Measurements from ENCODE around the gene LYAR. TPM values are rescaled to one million over a fixed set of nuclear protein-coding genes. Genes with fewer than 3 reads are reported as not detected.

The LYAR gene
- total and polyA plus RNA-seq, 8 donors: 9.7 to 23.7 (median 21.5) TPM

DNA sequence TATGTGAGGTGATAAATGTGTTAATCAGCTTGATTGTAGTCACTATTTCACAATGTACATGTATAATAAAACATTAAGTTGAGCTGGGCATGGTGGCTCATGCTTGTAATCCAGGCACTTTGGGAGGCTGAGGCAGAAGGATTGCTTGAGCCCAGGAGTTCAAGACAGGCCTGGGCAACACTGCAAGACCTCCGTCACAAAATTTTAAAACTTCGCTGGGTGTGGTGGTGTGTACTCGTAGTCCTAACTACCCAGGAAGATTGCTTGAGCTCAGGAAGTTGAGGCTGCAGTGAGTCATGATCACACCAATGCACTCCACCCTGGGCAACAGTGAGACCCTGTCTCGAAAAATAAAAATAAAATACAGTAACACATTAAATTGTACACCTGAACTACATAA, 20.1 kb downstream of the LYAR start:
- DNase-seq: no peak
- Histone ChIP-seq H3K9me3 (no peaks in the 10 kb centered on the region), H3K4me1 (peaks cover 0 to 6% of the 10 kb centered on the region in 2 donors), H3K27ac (peak overlapping the region; percentile 36 to 80), H3K4me3 (no peak overlapping the region), H3K27me3 (no peaks in the 10 kb centered on the region), H3K36me3 (peaks cover 0 to 58% of the 10 kb centered on the region in 2 donors)
- intact Hi-C loops (cut with DNase I): no loop called here
- TF ChIP-seq, protein P1, sequence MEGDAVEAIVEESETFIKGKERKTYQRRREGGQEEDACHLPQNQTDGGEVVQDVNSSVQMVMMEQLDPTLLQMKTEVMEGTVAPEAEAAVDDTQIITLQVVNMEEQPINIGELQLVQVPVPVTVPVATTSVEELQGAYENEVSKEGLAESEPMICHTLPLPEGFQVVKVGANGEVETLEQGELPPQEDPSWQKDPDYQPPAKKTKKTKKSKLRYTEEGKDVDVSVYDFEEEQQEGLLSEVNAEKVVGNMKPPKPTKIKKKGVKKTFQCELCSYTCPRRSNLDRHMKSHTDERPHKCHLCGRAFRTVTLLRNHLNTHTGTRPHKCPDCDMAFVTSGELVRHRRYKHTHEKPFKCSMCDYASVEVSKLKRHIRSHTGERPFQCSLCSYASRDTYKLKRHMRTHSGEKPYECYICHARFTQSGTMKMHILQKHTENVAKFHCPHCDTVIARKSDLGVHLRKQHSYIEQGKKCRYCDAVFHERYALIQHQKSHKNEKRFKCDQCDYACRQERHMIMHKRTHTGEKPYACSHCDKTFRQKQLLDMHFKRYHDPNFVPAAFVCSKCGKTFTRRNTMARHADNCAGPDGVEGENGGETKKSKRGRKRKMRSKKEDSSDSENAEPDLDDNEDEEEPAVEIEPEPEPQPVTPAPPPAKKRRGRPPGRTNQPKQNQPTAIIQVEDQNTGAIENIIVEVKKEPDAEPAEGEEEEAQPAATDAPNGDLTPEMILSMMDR (IDR thresholded peaks at IDR 0.05): no peak
- peak; percentile 68 for ATAC-seq

DNA sequence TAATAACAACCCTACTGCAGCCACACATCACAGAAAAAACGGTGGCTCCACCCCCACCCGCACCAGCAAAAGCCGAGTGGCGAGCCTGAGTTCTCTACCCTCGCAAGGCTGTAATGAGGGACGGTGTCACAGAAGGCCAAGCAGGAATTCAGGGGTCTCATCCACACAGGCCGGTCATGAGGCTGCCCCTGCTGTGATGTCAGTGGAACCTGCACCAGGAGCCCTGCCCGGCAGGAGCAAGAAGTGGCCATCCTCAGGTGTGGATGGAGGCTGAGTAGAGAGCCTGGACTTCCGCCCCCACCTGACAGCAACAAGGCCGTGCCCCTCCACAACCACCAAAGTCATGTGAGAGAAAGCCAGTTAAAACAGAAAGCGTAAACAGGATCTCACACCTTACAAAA, 20.6 kb downstream of the LYAR start:
- TF ChIP-seq, protein P1 (IDR thresholded peaks at IDR 0.05): no peak
- Histone ChIP-seq H3K4me1 (peaks cover 0 to 6% of the 10 kb centered on the region in 2 donors), H3K36me3 (peaks cover 0 to 53% of the 10 kb centered on the region in 2 donors), H3K9me3 (no peaks in the 10 kb centered on the region), H3K27ac (peak overlapping the region; percentile 36 to 80), H3K4me3 (no peak overlapping the region), H3K27me3 (no peaks in the 10 kb centered on the region)
- DNase-seq (no peak), ATAC-seq (no peak)
- intact Hi-C loops (cut with DNase I): no loop called here

DNA sequence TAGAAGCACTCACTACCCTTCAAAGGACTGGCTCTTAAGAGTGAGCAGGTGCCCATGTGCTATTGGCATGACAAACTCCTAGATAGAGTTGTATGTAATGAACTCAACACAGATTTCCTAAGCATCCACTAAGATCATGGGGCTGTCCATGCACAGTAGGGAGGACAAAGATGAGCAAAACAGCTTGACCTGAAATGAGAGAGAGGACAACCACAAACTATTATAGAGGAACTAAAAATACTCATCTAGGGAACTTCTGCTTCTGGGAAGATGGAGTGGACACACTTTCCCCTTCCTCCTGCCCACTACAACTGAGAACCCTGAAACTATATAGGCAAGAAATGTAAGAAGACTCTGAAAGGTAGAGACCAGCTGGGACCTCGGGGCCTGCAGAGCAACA, 21.2 kb downstream of the LYAR start:
- H3K4me1 ChIP-seq: peaks cover 0 to 6% of the 10 kb centered on the region in 2 donors
- peaks cover 0 to 47% of the 10 kb centered on the region in 2 donors for H3K36me3 ChIP-seq
- peak; percentile 66 for ATAC-seq
- no peaks in the 10 kb centered on the region for H3K9me3 ChIP-seq
- no peak for DNase-seq
- peak overlapping the region; percentile 36 to 80 for H3K27ac ChIP-seq
- no peaks in the 10 kb centered on the region for H3K27me3 ChIP-seq
- TF ChIP-seq, protein P1 (IDR thresholded peaks at IDR 0.05): no peak
- intact Hi-C loops (cut with DNase I): no loop called here
- no peak overlapping the region for H3K4me3 ChIP-seq

DNA sequence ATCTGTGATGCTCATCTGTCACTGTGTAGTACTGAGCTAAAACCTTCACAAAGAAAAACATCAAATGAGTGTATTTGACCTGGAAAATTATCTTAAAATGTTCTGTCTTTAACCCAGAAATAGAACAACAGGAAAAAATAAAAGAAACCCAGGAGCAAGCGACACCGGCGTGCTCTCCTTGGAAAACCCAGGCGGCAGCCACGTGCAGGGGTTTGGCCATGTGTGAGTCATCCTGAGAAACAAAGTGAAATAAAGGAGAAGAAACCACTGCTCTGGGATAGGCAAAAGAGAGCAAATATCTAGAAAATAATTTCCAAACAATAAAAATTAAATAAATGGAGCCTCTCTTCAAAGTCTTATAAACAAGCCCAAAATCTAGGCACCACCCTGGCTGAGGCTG, 22.0 kb downstream of the LYAR start:
- peak; percentile 21 for ATAC-seq
- TF ChIP-seq, protein P1 (IDR thresholded peaks at IDR 0.05): no peak
- Histone ChIP-seq H3K4me3 (no peak overlapping the region), H3K36me3 (peaks cover 0 to 40% of the 10 kb centered on the region in 2 donors), H3K9me3 (no peaks in the 10 kb centered on the region), H3K27ac (peak overlapping the region in 1 of 2 donors; percentile 80), H3K4me1 (peaks cover 0 to 6% of the 10 kb centered on the region in 2 donors), H3K27me3 (no peaks in the 10 kb centered on the region)
- no peak for DNase-seq
- intact Hi-C loops (cut with DNase I): no loop called here

DNA sequence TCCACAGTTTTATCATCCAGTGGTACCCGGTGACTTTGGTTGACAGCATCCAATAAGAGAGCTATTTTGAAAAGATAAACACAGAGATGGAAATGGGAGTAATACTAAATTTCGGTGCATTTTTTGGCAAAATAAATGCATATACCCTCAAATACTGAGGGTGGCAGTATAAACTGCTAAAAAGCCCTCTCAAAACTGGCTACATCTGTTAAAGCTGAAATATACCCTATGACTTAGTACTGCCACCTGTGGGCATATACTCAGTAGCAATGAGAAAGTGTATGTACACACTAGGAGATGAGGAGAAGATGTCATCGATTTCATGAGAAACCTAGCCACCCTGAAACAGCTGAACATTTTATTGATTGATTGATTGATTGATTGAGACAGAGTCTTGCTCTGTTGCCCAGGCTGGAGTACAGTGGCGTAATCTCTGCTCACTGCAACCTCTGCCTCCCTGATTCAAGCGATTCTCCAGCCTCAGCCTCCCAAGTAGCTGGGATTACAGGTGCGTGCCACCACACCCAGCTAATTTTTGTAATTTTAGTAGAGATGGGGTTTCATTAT, 29.7 kb downstream of the LYAR start:
- Histone ChIP-seq H3K9me3 (no peaks in the 10 kb centered on the region), H3K27ac (no peak overlapping the region), H3K36me3 (no peaks in the 10 kb centered on the region), H3K27me3 (no peaks in the 10 kb centered on the region), H3K4me3 (no peak overlapping the region), H3K4me1 (no peaks in the 10 kb centered on the region)
- TF ChIP-seq, protein P1 (IDR thresholded peaks at IDR 0.05): peak in 1 of 2 donors; percentile 39
- intact Hi-C loops (cut with DNase I): no loop called here
- DNase-seq (peak in 1 of 4 donors; percentile 12), ATAC-seq (peak; percentile 84)

All from left lung (tissue), 10 donors.